Loucy (cell line): ENCODE results near the gene XXYLT1.

ENCODE experiments used
- H2AFZ ChIP-seq: fragments of 200-600 bp; sonication (generic); 2 replicates; pipeline ENCODE4 v1.6.0; 2016; ENCODE audit warnings: antibody characterized with exemption, mild to moderate bottlenecking, low read length, moderate library complexity
- H3F3A ChIP-seq: fragments of 200-600 bp; 2 replicates; pipeline ENCODE4 v1.6.0; 2016; ENCODE audit warnings: antibody characterized with exemption, low read depth, mild to moderate bottlenecking
- H3K27me3 ChIP-seq: fragments of 200-600 bp; sonication (generic); 2 replicates; pipeline ENCODE4 v1.6.1; 2014; ENCODE audit warnings: low read length, mild to moderate bottlenecking; ENCODE audit not compliant: insufficient read depth, poor library complexity, severe bottlenecking
- H3K36me3 ChIP-seq: fragments of 200-600 bp; sonication (generic); 2 replicates; pipeline ENCODE4 v1.6.1; 2016; ENCODE audit warnings: low read length; ENCODE audit not compliant: insufficient read depth
- H3K4me1 ChIP-seq: fragments of 200-600 bp; sonication (generic); 2 replicates; pipeline ENCODE4 v1.5.1; 2014; ENCODE audit warnings: low read length, mild to moderate bottlenecking; ENCODE audit not compliant: insufficient read depth, poor library complexity, severe bottlenecking
- H3K4me2 ChIP-seq: fragments of 200-600 bp; sonication (generic); 2 replicates; pipeline ENCODE4 v1.6.0; 2014; ENCODE audit warnings: antibody characterized with exemption, low read length, low read depth, mild to moderate bottlenecking; ENCODE audit not compliant: poor library complexity, severe bottlenecking
- H3K4me3 ChIP-seq: fragments of 200-600 bp; sonication (generic); 2 replicates; pipeline ENCODE4 v1.5.1; 2014; ENCODE audit warnings: low read length, mild to moderate bottlenecking, mixed read lengths; ENCODE audit not compliant: poor library complexity, severe bottlenecking
- H3K79me2 ChIP-seq: fragments of 200-600 bp; sonication (generic); 2 replicates; pipeline ENCODE4 v1.6.1; 2014; ENCODE audit warnings: low read length; ENCODE audit not compliant: insufficient read depth
- H3K9ac ChIP-seq: fragments of 200-600 bp; sonication (generic); 2 replicates; pipeline ENCODE4 v1.6.0; 2014; ENCODE audit warnings: mild to moderate bottlenecking, low read depth, low read length, moderate library complexity; ENCODE audit not compliant: poor library complexity, severe bottlenecking
- H3K9me2 ChIP-seq: fragments of 200-600 bp; sonication (generic); replicated peaks from 2 replicates; pipeline ENCODE4 v1.6.1; 2016; ENCODE audit warnings: low read depth, low read length, mixed read lengths
- H3K9me3 ChIP-seq: fragments of 200-600 bp; sonication (generic); 2 replicates; pipeline ENCODE4 v1.6.1; 2014; ENCODE audit warnings: mild to moderate bottlenecking, antibody characterized with exemption, low read length, low read depth; ENCODE audit not compliant: insufficient read depth
- H4K20me1 ChIP-seq: fragments of 200-600 bp; sonication (generic); 2 replicates; pipeline ENCODE4 v1.6.0; 2014; ENCODE audit warnings: antibody characterized with exemption, low read length, mild to moderate bottlenecking; ENCODE audit not compliant: insufficient read depth, poor library complexity, severe bottlenecking
- CTCF ChIP-seq: fragments of 200-600 bp; sonication (generic); conservative IDR thresholded peaks from 2 replicates; pipeline ENCODE4 v1.5.1; 2014; ENCODE audit warnings: mild to moderate bottlenecking, antibody characterized with exemption, low read length
- EZH2phosphoT487 ChIP-seq: fragments of 200-600 bp; IDR thresholded peaks from 2 replicates; pipeline ENCODE4 v1.6.1; 2018; ENCODE audit warnings: antibody characterized with exemption, mild to moderate bottlenecking, moderate library complexity, borderline replicate concordance

The XXYLT1 gene

GRCh38 chr3:195249858-195250464 lies 21.0 kb downstream of the XXYLT1 start:
- H3K79me2 ChIP-seq, result peaks cover 85% of the 10 kb centered on the region
- no peaks in the 10 kb centered on the region for H3K27me3 ChIP-seq
- no peak overlapping the region for H3K4me3 ChIP-seq
- no peaks in the 10 kb centered on the region for H3F3A ChIP-seq
- no peak for TF ChIP-seq EZH2phosphoT487
- TF ChIP-seq CTCF, result no peak
- H2AFZ ChIP-seq, result no peak overlapping the region
- no peak overlapping the region for H3K9ac ChIP-seq
- no peaks in the 10 kb centered on the region for H4K20me1 ChIP-seq
- no peaks in the 10 kb centered on the region for H3K9me2 ChIP-seq
- peaks cover 23% of the 10 kb centered on the region; the same call in 1 of the 2 replicates for H3K36me3 ChIP-seq
- H3K9me3 ChIP-seq, result no peaks in the 10 kb centered on the region
- H3K4me2 ChIP-seq, result no peak overlapping the region
- peaks cover 36% of the 10 kb centered on the region for H3K4me1 ChIP-seq

GRCh38 chr3:195249057-195249770 lies 21.7 kb downstream of the XXYLT1 start:
- peaks cover 79% of the 10 kb centered on the region for H3K79me2 ChIP-seq

GRCh38 chr3:195248281-195248680 lies 22.7 kb downstream of the XXYLT1 start:
- Histone ChIP-seq H3F3A (no peaks in the 10 kb centered on the region), H4K20me1 (no peaks in the 10 kb centered on the region), H3K9me2 (no peaks in the 10 kb centered on the region), H2AFZ (no peak overlapping the region), H3K79me2 (peaks cover 77% of the 10 kb centered on the region), H3K9me3 (no peaks in the 10 kb centered on the region), H3K4me2 (no peak overlapping the region), H3K27me3 (no peaks in the 10 kb centered on the region), H3K9ac (no peak overlapping the region), H3K4me1 (peaks cover 33% of the 10 kb centered on the region), H3K36me3 (peaks cover 23% of the 10 kb centered on the region; the same call in 1 of the 2 replicates), H3K4me3 (no peak overlapping the region)
- TF ChIP-seq CTCF (no peak), EZH2phosphoT487 (no peak)

More at GRCh38 chr3:195249057-195249770, 21.7 kb downstream of the XXYLT1 start:
- TF ChIP-seq EZH2phosphoT487 (no peak), CTCF (no peak)
- Histone ChIP-seq H3K9ac (no peak overlapping the region), H3F3A (no peaks in the 10 kb centered on the region), H3K9me3 (no peaks in the 10 kb centered on the region), H4K20me1 (no peaks in the 10 kb centered on the region), H3K9me2 (no peaks in the 10 kb centered on the region), H3K4me3 (no peak overlapping the region), H2AFZ (no peak overlapping the region), H3K27me3 (no peaks in the 10 kb centered on the region), H3K4me2 (no peak overlapping the region), H3K4me1 (peaks cover 34% of the 10 kb centered on the region), H3K36me3 (peaks cover 23% of the 10 kb centered on the region; the same call in 1 of the 2 replicates)
